Smooth muscle cell (in vitro differentiated cells): Measurements from ENCODE around the gene XRN2. TPM values are rescaled to one million over a fixed set of nuclear protein-coding genes. Genes with fewer than 3 reads are reported as not detected.

Experiments
- DNase-seq: peaks from one replicate; lab custom pipeline; 2025; ENCODE audit not compliant: unreplicated experiment; lab: John Stamatoyannopoulos, UW
- H2AFZ ChIP-seq: fragments of 200-600 bp; sonication (generic); 2 replicates; pipeline ENCODE4 v1.6.0; 2016; ENCODE audit warnings: antibody characterized with exemption, low read depth, mild to moderate bottlenecking
- H3F3A ChIP-seq: fragments of 200-600 bp; sonication (generic); 2 replicates; pipeline ENCODE4 v1.6.0; 2017; ENCODE audit warnings: antibody characterized with exemption, low read depth
- H3K27ac ChIP-seq: fragments of 200-600 bp; sonication (generic); 2 replicates; pipeline ENCODE4 v1.5.1; 2016; ENCODE audit warnings: low read depth, mild to moderate bottlenecking
- H3K27me3 ChIP-seq: fragments of 200-600 bp; sonication (generic); 2 replicates; pipeline ENCODE4 v1.6.1; 2016; ENCODE audit warnings: low read depth, mild to moderate bottlenecking
- H3K36me3 ChIP-seq: fragments of 200-600 bp; sonication (generic); 2 replicates; pipeline ENCODE4 v1.5.1; 2016; ENCODE audit warnings: low read depth
- H3K4me1 ChIP-seq: fragments of 200-600 bp; sonication (generic); 2 replicates; pipeline ENCODE4 v1.5.1; 2016; ENCODE audit warnings: low read depth
- H3K4me2 ChIP-seq: fragments of 200-600 bp; sonication (generic); 2 replicates; pipeline ENCODE4 v1.6.0; 2016; ENCODE audit warnings: mild to moderate bottlenecking
- H3K4me3 ChIP-seq: fragments of 200-600 bp; sonication (generic); 2 replicates; pipeline ENCODE4 v1.5.1; 2016; ENCODE audit warnings: mild to moderate bottlenecking
- H3K79me2 ChIP-seq: fragments of 200-600 bp; sonication (generic); 2 replicates; pipeline ENCODE4 v1.6.0; 2016; ENCODE audit warnings: low read depth, mild to moderate bottlenecking
- H3K9ac ChIP-seq: fragments of 200-600 bp; sonication (generic); 2 replicates; pipeline ENCODE4 v1.6.0; 2016; ENCODE audit warnings: low read depth
- H3K9me3 ChIP-seq: fragments of 200-600 bp; sonication (generic); replicated peaks from 2 replicates; pipeline ENCODE4 v1.5.1; 2016; ENCODE audit warnings: low read depth
- H4K20me1 ChIP-seq: fragments of 200-600 bp; sonication (generic); 2 replicates; pipeline ENCODE4 v1.6.0; 2016; ENCODE audit warnings: low read depth
- CTCF ChIP-seq: fragments of 200-600 bp; sonication (generic); IDR thresholded peaks from 2 replicates; pipeline ENCODE4 v1.5.1; 2017; ENCODE audit warnings: borderline replicate concordance, mild to moderate bottlenecking, antibody characterized with exemption; ENCODE audit not compliant: insufficient read depth, poor library complexity, severe bottlenecking
- WGBS: methylation state at CpG from one replicate; pipeline ENCODE4 v1.1.7; 2016; ENCODE audit warnings: low lambda C conversion rate; 5-methylcytosine and 5-hydroxymethylcytosine counted together
- polyA plus RNA-seq: library from polyadenylated mRNA; unstranded; fragments of >200 nt; fragmentation: Nextera tagmentation; extraction: Ambion mirVana; gene quantifications from 2 replicates; pipeline ENCODE4 v1.2.1, GENCODE V29; 2016
- total RNA-seq: library from RNA; depleted of rRNA; stranded (reverse); fragments of >200 nt; gene quantifications from 2 replicates; pipeline ENCODE4 v1.2.3, GENCODE V29; 2014

Gene XRN2
- total and polyA plus RNA-seq, 2 experiments from 2014 or later, result 43.4 to 83.7 TPM

GRCh38 chr20:21269772-21270171 is 33.4 kb upstream of the XRN2 start:
- H3K4me2 ChIP-seq, result no peak overlapping the region
- no peak overlapping the region for H3K9ac ChIP-seq
- H3K4me1 ChIP-seq, result no peaks in the 10 kb centered on the region
- TF ChIP-seq CTCF, result no peak
- no peaks in the 10 kb centered on the region for H3F3A ChIP-seq
- H3K79me2 ChIP-seq, result no peaks in the 10 kb centered on the region
- no peak overlapping the region for H3K27ac ChIP-seq
- no peaks in the 10 kb centered on the region for H3K27me3 ChIP-seq
- DNase-seq, result no peak
- no peak overlapping the region for H3K4me3 ChIP-seq
- no peaks in the 10 kb centered on the region for H3K36me3 ChIP-seq
- H4K20me1 ChIP-seq, result no peaks in the 10 kb centered on the region
- H2AFZ ChIP-seq, result no peak overlapping the region
- H3K9me3 ChIP-seq, result no peaks in the 10 kb centered on the region
- WGBS, result 81% methylated on average over 2 of the region's 2 CpGs

GRCh38 chr20:21270806-21271205 is 32.3 kb upstream of the XRN2 start:
- Histone ChIP-seq H3K36me3 (no peaks in the 10 kb centered on the region), H3F3A (no peaks in the 10 kb centered on the region), H3K79me2 (no peaks in the 10 kb centered on the region), H2AFZ (no peak overlapping the region), H4K20me1 (no peaks in the 10 kb centered on the region), H3K4me1 (no peaks in the 10 kb centered on the region), H3K4me2 (no peak overlapping the region), H3K9me3 (no peaks in the 10 kb centered on the region), H3K4me3 (no peak overlapping the region), H3K27ac (no peak overlapping the region), H3K9ac (no peak overlapping the region), H3K27me3 (no peaks in the 10 kb centered on the region)
- TF ChIP-seq CTCF, result no peak
- DNase-seq, result no peak
- 92% methylated on average over 8 of the region's 8 CpGs for WGBS

GRCh38 chr20:21272279-21272678 is 30.9 kb upstream of the XRN2 start:
- no peaks in the 10 kb centered on the region for H4K20me1 ChIP-seq
- H3K4me3 ChIP-seq, result no peak overlapping the region
- no peak overlapping the region for H3K4me2 ChIP-seq
- DNase-seq, result no peak
- no peak overlapping the region for H2AFZ ChIP-seq
- no peaks in the 10 kb centered on the region for H3K27me3 ChIP-seq
- no peak overlapping the region for H3K27ac ChIP-seq
- no peak overlapping the region for H3K9ac ChIP-seq
- H3K36me3 ChIP-seq, result no peaks in the 10 kb centered on the region
- H3K79me2 ChIP-seq, result no peaks in the 10 kb centered on the region
- no peak for TF ChIP-seq CTCF
- H3K9me3 ChIP-seq, result no peaks in the 10 kb centered on the region
- no peaks in the 10 kb centered on the region for H3K4me1 ChIP-seq
- H3F3A ChIP-seq, result no peaks in the 10 kb centered on the region

- no peaks in the 10 kb centered on the region for H3K36me3 ChIP-seq
- no peaks in the 10 kb centered on the region for H3K4me1 ChIP-seq
- H3K4me3 ChIP-seq, result no peak overlapping the region
- no peaks in the 10 kb centered on the region for H3K9me3 ChIP-seq
- H3K79me2 ChIP-seq, result no peaks in the 10 kb centered on the region
- no peak overlapping the region for H2AFZ ChIP-seq
- WGBS, result 90% methylated on average over 3 of the region's 3 CpGs
- no peaks in the 10 kb centered on the region for H3F3A ChIP-seq
- DNase-seq, result no peak
- H3K27ac ChIP-seq, result no peak overlapping the region
- H3K4me2 ChIP-seq, result no peak overlapping the region
- H3K9ac ChIP-seq, result no peak overlapping the region
- no peaks in the 10 kb centered on the region for H4K20me1 ChIP-seq
- H3K27me3 ChIP-seq, result no peaks in the 10 kb centered on the region
- TF ChIP-seq CTCF, result no peak
Measured at GRCh38 chr20:21272679-21273078, 30.5 kb upstream of the XRN2 start.
